Stomach smooth muscle (tissue), 2 donors: ENCODE results near the gene SLC40A1.

ENCODE experiments used
- H3K27ac ChIP-seq: one replicate; pipeline ENCODE4 v1.7.0; 2013; ENCODE audit warnings: mild to moderate bottlenecking, low read length, inconsistent platforms
- H3K27me3 ChIP-seq, 2 donors: one replicate each; pipeline ENCODE4 v1.7.0; 2013; ENCODE audit warnings: low read length in 2 of 2; ENCODE audit not compliant: insufficient read depth in 2 of 2, control insufficient read depth in 1 of 2
- H3K36me3 ChIP-seq, 2 donors: one replicate each; pipeline ENCODE4 v1.7.0; 2013; ENCODE audit warnings: low read length in 2 of 2; ENCODE audit not compliant: control insufficient read depth in 2 of 2, insufficient read depth in 2 of 2
- H3K4me1 ChIP-seq: one replicate; pipeline ENCODE4 v1.7.0; 2013; ENCODE audit warnings: low read length; ENCODE audit not compliant: control insufficient read depth, insufficient read depth
- H3K4me3 ChIP-seq, 2 donors: one replicate each; pipeline ENCODE4 v1.7.0; 2013; ENCODE audit warnings: low read length in 2 of 2
- H3K9ac ChIP-seq, 2 donors: one replicate each; pipeline ENCODE4 v1.7.0; 2013; ENCODE audit warnings: low read length in 2 of 2, mild to moderate bottlenecking in 1 of 2
- H3K9me3 ChIP-seq, 2 donors: one replicate each; pipeline ENCODE4 v1.7.0; 2013; ENCODE audit warnings: low read length in 2 of 2; ENCODE audit not compliant: control insufficient read depth in 2 of 2
- donor health status: healthy.
- donor health status: Pancreatic carcinoma.

The SLC40A1 gene, protein sequence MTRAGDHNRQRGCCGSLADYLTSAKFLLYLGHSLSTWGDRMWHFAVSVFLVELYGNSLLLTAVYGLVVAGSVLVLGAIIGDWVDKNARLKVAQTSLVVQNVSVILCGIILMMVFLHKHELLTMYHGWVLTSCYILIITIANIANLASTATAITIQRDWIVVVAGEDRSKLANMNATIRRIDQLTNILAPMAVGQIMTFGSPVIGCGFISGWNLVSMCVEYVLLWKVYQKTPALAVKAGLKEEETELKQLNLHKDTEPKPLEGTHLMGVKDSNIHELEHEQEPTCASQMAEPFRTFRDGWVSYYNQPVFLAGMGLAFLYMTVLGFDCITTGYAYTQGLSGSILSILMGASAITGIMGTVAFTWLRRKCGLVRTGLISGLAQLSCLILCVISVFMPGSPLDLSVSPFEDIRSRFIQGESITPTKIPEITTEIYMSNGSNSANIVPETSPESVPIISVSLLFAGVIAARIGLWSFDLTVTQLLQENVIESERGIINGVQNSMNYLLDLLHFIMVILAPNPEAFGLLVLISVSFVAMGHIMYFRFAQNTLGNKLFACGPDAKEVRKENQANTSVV

DNA sequence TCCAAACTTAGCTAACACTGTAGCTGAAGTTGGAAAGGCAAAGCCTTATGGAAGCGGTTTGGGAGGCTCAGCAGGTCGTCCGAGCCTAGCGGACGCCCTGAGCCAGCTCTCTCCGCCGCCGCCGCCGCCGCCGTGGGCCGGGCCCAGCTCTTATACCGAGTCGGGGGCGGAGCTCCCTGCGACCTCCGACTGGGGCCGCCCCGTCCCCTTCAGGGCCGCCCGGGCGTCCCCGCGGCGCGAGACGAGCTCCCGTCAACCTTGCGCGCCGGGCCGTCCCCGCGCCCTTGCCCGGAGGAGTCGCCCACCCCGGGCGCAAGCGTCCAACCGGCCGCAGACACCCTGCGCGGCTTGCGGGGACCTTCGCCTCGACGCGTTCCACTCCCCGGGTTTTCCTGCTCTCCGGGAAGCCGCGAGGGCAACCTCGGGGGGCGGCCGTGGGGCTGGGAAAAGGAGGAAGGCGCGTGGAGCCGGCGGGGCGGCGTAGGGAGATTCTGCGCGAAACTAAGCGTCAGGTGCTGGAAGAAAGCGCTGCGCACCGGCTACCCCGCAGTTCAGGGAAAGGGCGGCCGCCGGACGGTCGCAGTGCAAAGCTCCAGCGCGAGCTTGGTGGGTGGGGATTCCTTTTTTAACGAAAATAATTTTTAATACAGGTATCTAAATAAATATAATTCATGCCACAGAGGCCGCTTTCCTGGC lies at the start of gene SLC40A1:
Gene SLC40A1 (minus strand): TSS at position 129 of the 696 bp plus-strand sequence. CDS start 326 bp downstream, outside the sequence.
- no peaks in the 10 kb centered on the region for H3K9me3 ChIP-seq
- H3K27me3 ChIP-seq, result no peaks in the 10 kb centered on the region
- H3K4me3 ChIP-seq, result peak within 1 kb of the TSS; percentile 90 to 93
- no peaks in the 10 kb centered on the region for H3K36me3 ChIP-seq
- peak within 1 kb of the TSS; percentile 72 for H3K27ac ChIP-seq
- H3K4me1 ChIP-seq, result peaks cover 9% of the 10 kb centered on the region
- H3K9ac ChIP-seq, result peak within 1 kb of the TSS; percentile 79 to 85

DNA sequence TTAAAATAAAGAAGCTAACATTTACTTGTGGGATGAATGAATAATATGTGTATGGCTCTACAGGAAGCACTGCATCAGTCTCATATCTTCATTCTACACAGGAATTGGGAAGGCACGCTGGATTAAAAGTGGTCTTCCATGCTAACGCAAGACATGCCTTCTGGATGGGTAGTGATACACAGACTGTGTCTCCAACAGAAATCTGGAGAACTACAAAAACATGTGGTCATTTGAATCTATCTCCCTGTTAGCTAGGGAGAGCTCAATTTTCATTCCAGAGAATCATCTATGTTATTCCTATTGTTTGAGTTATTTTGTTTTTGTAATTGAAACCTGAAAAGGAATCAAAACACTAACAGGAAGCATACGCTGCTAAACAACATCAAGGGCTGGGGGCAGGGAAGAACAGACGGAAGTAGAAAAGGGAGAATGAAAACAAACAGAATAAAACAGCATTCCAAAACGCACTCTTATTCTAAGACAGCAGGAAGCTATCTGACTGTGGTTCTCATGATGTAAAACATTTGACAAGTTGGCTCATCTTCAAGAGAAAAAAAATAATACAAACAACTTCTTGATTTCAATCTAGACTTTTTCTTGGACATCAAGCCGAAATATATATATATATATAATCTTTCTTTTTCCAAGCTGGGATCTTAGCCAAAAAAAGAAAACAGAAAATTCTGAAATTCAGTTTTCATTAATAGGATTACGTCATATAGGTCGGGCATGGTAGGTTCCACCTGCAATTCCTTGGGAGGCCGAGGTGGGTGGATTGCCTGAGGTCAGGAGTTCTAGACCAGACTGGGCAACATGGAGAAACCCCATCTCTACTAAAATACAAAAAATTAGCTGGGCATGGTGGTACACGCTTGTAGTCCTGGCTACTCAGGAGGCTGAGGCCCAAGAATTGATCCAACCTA lies 49.2 kb upstream of the SLC40A1 start:
- no peak overlapping the region for H3K27ac ChIP-seq
- no peak overlapping the region for H3K4me3 ChIP-seq
- no peaks in the 10 kb centered on the region for H3K9me3 ChIP-seq
- H3K27me3 ChIP-seq, result peaks cover 0 to 2% of the 10 kb centered on the region in 2 donors
- no peaks in the 10 kb centered on the region for H3K36me3 ChIP-seq
- no peaks in the 10 kb centered on the region for H3K4me1 ChIP-seq
- no peak overlapping the region for H3K9ac ChIP-seq

GRCh38 chr2:189628817-189629530 lies 48.4 kb upstream of the SLC40A1 start:
- Histone ChIP-seq H3K4me3 (no peak overlapping the region), H3K27ac (no peak overlapping the region), H3K9ac (no peak overlapping the region), H3K36me3 (no peaks in the 10 kb centered on the region), H3K27me3 (peaks cover 0 to 2% of the 10 kb centered on the region in 2 donors), H3K4me1 (no peaks in the 10 kb centered on the region), H3K9me3 (no peaks in the 10 kb centered on the region)

DNA sequence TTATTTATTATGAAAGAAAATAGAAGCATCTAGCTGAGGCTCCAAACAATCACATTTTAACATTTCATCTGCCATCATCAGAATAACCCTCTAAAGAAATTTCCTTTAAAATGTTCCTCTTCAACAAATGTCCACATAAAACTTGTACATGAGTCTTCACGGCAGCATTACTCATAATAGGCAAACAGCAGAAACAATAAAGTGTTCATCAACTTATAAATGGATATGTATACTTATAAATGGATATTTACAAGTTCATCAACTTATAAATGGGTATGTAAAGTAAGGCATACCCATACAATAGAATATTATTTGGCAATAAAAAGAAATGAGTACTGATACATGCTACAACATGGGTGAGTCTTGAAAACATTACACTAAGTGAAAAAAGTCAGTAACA lies 47.2 kb upstream of the SLC40A1 start:
- peaks cover 0 to 2% of the 10 kb centered on the region in 2 donors for H3K27me3 ChIP-seq
- no peak overlapping the region for H3K9ac ChIP-seq
- no peaks in the 10 kb centered on the region for H3K36me3 ChIP-seq
- no peak overlapping the region for H3K4me3 ChIP-seq
- no peaks in the 10 kb centered on the region for H3K4me1 ChIP-seq
- no peak overlapping the region for H3K27ac ChIP-seq
- no peaks in the 10 kb centered on the region for H3K9me3 ChIP-seq

DNA sequence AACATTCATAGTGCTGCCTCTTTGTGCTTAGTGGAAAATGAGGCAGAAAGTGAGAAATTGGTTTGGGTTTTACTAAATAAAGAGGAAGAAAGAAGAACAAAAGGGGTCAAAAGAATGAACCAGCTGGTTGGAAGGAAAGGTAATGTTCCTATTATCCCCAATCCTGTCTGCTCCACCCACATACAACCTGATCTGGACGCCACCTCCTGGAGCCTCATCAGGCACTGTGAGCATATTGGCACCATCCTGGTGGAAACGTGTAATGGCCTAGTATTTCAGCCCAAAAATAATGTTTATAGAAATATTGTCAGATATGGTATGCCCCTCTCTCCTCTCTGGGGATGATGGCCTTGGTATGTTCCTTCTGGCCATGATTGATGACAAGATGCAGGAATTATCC lies 45.0 kb upstream of the SLC40A1 start:
- Histone ChIP-seq H3K36me3 (no peaks in the 10 kb centered on the region), H3K9me3 (no peaks in the 10 kb centered on the region), H3K4me3 (no peak overlapping the region), H3K9ac (no peak overlapping the region), H3K27ac (no peak overlapping the region), H3K4me1 (no peaks in the 10 kb centered on the region), H3K27me3 (peaks cover 0 to 2% of the 10 kb centered on the region in 2 donors)

DNA sequence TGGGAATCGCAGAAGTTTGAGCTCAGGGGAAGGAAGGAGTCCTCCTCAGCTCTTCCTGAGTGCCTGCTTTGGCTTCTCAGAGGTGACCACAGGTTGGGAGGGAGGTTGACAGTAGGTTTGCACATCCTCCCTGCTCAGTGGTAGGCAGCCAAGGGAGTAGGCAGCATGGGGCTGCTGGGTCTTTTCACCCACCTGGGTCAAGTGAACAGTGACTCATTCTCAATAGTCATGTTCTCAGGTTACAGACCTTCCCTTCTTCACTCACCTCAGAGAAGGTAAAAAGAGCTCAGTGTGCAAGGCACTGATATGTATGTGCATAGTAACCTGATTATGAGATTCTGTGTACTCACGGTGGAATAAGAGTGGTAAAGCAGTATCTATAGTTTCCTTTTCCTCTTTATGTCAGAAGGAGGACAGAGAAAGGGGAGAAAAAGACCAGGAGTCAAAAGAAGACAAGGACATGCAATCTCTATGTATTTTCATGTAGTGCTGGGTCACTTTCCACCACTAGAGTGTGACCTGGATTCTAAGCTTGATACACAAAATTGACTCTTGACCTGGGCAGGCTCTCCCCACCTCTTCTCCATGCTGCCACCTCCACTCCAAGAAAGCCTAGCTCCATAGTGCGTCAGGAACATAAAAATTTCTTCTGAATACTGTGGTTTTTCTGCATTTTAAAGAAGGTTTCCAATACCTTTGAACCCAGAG lies 44.2 kb upstream of the SLC40A1 start:
- Histone ChIP-seq H3K4me3 (no peak overlapping the region), H3K4me1 (no peaks in the 10 kb centered on the region)

GRCh38 chr2:189623049-189623448 lies 42.5 kb upstream of the SLC40A1 start:
- H3K36me3 ChIP-seq, result no peaks in the 10 kb centered on the region

More for the DNA sequence above, 44.2 kb upstream of the SLC40A1 start:
- Histone ChIP-seq H3K36me3 (no peaks in the 10 kb centered on the region), H3K9ac (no peak overlapping the region), H3K27ac (no peak overlapping the region), H3K9me3 (no peaks in the 10 kb centered on the region), H3K27me3 (peaks cover 0 to 2% of the 10 kb centered on the region in 2 donors)

DNA sequence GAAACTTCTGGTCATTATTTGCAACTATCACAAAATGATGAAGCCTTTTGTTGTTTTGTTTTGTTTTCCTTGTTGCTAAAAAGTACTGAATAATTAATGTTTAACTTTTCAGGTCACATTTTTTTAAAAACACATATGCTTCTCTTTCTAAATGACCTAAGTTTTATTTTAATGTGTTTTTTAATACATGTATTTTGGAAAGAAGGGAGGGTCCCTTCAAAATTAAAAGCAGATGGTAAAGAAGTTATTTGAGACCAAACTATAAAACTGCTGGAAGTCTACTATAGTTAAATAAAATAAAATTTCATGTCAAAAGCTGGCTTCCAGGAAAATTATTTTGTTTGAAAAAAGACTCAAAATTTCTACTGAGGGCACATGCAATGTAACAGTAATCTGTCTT lies 41.2 kb upstream of the SLC40A1 start:
- H3K9ac ChIP-seq, result no peak overlapping the region
- no peak overlapping the region for H3K27ac ChIP-seq
- H3K4me3 ChIP-seq, result no peak overlapping the region
- H3K36me3 ChIP-seq, result no peaks in the 10 kb centered on the region
- no peaks in the 10 kb centered on the region for H3K4me1 ChIP-seq
- peaks cover 0 to 2% of the 10 kb centered on the region in 2 donors for H3K27me3 ChIP-seq
- H3K9me3 ChIP-seq, result no peaks in the 10 kb centered on the region

More at GRCh38 chr2:189623049-189623448, 42.5 kb upstream of the SLC40A1 start:
- Histone ChIP-seq H3K9me3 (no peaks in the 10 kb centered on the region), H3K27me3 (peaks cover 0 to 2% of the 10 kb centered on the region in 2 donors), H3K4me3 (no peak overlapping the region), H3K4me1 (no peaks in the 10 kb centered on the region), H3K27ac (no peak overlapping the region), H3K9ac (no peak overlapping the region)

- no peak overlapping the region for H3K4me3 ChIP-seq
- no peak overlapping the region for H3K9ac ChIP-seq
- no peaks in the 10 kb centered on the region for H3K4me1 ChIP-seq
- no peaks in the 10 kb centered on the region for H3K36me3 ChIP-seq
- no peak overlapping the region for H3K27ac ChIP-seq
- H3K27me3 ChIP-seq, result no peaks in the 10 kb centered on the region
- no peaks in the 10 kb centered on the region for H3K9me3 ChIP-seq
Observed at GRCh38 chr2:189618197-189618596, 37.6 kb upstream of the SLC40A1 start.
